Liver (tissue), 9 donors: ENCODE data around the gene DCC. TPM values are rescaled to one million over a fixed set of nuclear protein-coding genes. Genes with fewer than 3 reads are reported as not detected.
"Not testable (repeated sequence)": the region's sequence is repeated elsewhere in the genome, so short reads cannot be mapped to it uniquely, and the experiment has no call there.

ENCODE experiments used
- DNase-seq: peaks from one replicate; pipeline ENCODE4 v3.0.0-alpha.2; 2017; ENCODE audit warnings: low spot score
- H3K27ac ChIP-seq, 2 donors: one replicate each; pipeline ENCODE4 v1.7.0; 2013; ENCODE audit warnings: inconsistent platforms in 2 of 2, low read length in 2 of 2, control low read depth in 1 of 2, low read depth in 1 of 2, mild to moderate bottlenecking in 1 of 2
- H3K27me3 ChIP-seq, 4 donors: one replicate each; pipeline versions ENCODE4 v1.6.1 to v1.7.0; 2013; ENCODE audit warnings: low read length in 3 of 4, inconsistent platforms in 1 of 4, mild to moderate bottlenecking in 1 of 4, moderate library complexity in 1 of 4; ENCODE audit not compliant: control insufficient read depth in 4 of 4, insufficient read depth in 4 of 4
- H3K36me3 ChIP-seq, 4 donors: one replicate each; pipeline versions ENCODE4 v1.6.1 to v1.7.0; 2013; ENCODE audit warnings: low read length in 3 of 4, mild to moderate bottlenecking in 3 of 4, low read depth in 1 of 4, moderate library complexity in 1 of 4; ENCODE audit not compliant: control insufficient read depth in 4 of 4, insufficient read depth in 3 of 4
- H3K4me1 ChIP-seq, 4 donors: one replicate each; pipeline versions ENCODE4 v1.6.1 to v1.7.0; 2013; ENCODE audit warnings: low read length in 3 of 4, mild to moderate bottlenecking in 3 of 4, moderate library complexity in 1 of 4; ENCODE audit not compliant: control insufficient read depth in 4 of 4, insufficient read depth in 4 of 4
- H3K4me3 ChIP-seq, 3 donors: one replicate each; pipeline versions ENCODE4 v1.6.1 to v1.7.0; 2013; ENCODE audit warnings: low read length in 3 of 3, control low read depth in 1 of 3, low read depth in 1 of 3, mild to moderate bottlenecking in 1 of 3
- H3K9ac ChIP-seq, 2 donors: one replicate each; pipeline ENCODE4 v1.7.0; 2013; ENCODE audit warnings: low read length in 2 of 2, mild to moderate bottlenecking in 2 of 2, moderate library complexity in 2 of 2, control low read depth in 1 of 2, low read depth in 1 of 2
- H3K9me3 ChIP-seq, 4 donors: one replicate each; pipeline versions ENCODE4 v1.6.1 to v1.7.0; 2013; ENCODE audit warnings: low read length in 3 of 4; ENCODE audit not compliant: control insufficient read depth in 4 of 4
- CTCF ChIP-seq: fragments of 150-350 bp; IDR thresholded peaks from 2 replicates; pipeline ENCODE4 v1.5.1; 2017; ENCODE audit warnings: improper control_type of control experiment, low read depth, low read length; ENCODE audit not compliant: missing input control
- FOXA1 ChIP-seq: IDR thresholded peaks from 2 replicates; pipeline ENCODE4 v1.6.1; 2016; ENCODE audit warnings: antibody characterized with exemption
- HNF4A ChIP-seq, 2 donors: conservative IDR thresholded peaks; 2 replicates each; pipeline ENCODE4 v1.6.1; 2016; ENCODE audit warnings: antibody characterized with exemption in 2 of 2, mild to moderate bottlenecking in 2 of 2
- HNF4G ChIP-seq: IDR thresholded peaks from 2 replicates; pipeline ENCODE4 v1.6.1; 2016; ENCODE audit warnings: antibody characterized with exemption
- JUND ChIP-seq, 2 donors: IDR thresholded peaks; 2 replicates each; pipeline ENCODE4 v1.6.1; 2016; ENCODE audit warnings: antibody characterized with exemption in 2 of 2
- MAX ChIP-seq: IDR thresholded peaks from 2 replicates; pipeline ENCODE4 v1.6.1; 2016; ENCODE audit warnings: antibody characterized with exemption
- NR2F2 ChIP-seq: IDR thresholded peaks from 2 replicates; pipeline ENCODE4 v1.6.1; 2016; ENCODE audit warnings: antibody characterized with exemption
- RAD21 ChIP-seq, 2 donors: IDR thresholded peaks; 2 replicates each; pipeline ENCODE4 v1.6.1; 2016; ENCODE audit warnings: antibody characterized with exemption in 2 of 2, mild to moderate bottlenecking in 2 of 2
- RXRA ChIP-seq, 2 donors: IDR thresholded peaks; 2 replicates each; pipeline ENCODE4 v1.6.1; 2017 to 2018; ENCODE audit warnings: antibody characterized with exemption in 2 of 2, mild to moderate bottlenecking in 1 of 2
- SP1 ChIP-seq: IDR thresholded peaks from 2 replicates; pipeline ENCODE4 v1.6.1; 2018; ENCODE audit warnings: antibody characterized with exemption, mild to moderate bottlenecking
- TAF1 ChIP-seq: conservative IDR thresholded peaks from 2 replicates; pipeline ENCODE4 v1.6.1; 2016; ENCODE audit warnings: antibody characterized with exemption, mild to moderate bottlenecking
- YY1 ChIP-seq: IDR thresholded peaks from 2 replicates; pipeline ENCODE4 v1.6.1; 2016; ENCODE audit warnings: antibody characterized with exemption, mild to moderate bottlenecking
- WGBS: extraction: QIAGEN DNeasy Blood & Tissue Kit; methylation state at CpG from one replicate; pipeline ENCODE4 v1.1.7; 2013; 5-methylcytosine and 5-hydroxymethylcytosine counted together
- polyA plus RNA-seq, 2 donors: library from polyadenylated mRNA; stranded (reverse) in 1 of 2; unstranded in 1 of 2; fragments of 200-250 nt in 1 of 2; fragments of >200 nt in 1 of 2; fragmentation: Nextera tagmentation in 1 of 2; extraction: Ambion mirVana in 1 of 2; gene quantifications; one replicate each; pipeline versions ENCODE4 v1.2.1 to v1.2.3, GENCODE V29; 2013 to 2015
- total RNA-seq, 2 donors: library from RNA; depleted of rRNA; stranded (reverse); fragments of >200 nt; gene quantifications; one replicate each; pipeline ENCODE4 v1.2.3, GENCODE V29; 2014
- TF ChIP-seq, protein P1 (sequence below): IDR thresholded peaks from 2 replicates; pipeline ENCODE4 v1.6.1; 2016; ENCODE audit warnings: antibody characterized with exemption, mild to moderate bottlenecking
- TF ChIP-seq, protein P2 (sequence below): IDR thresholded peaks from 2 replicates; pipeline ENCODE4 v1.6.1; 2016; ENCODE audit warnings: antibody characterized with exemption
- donor health status: healthy.
- donor health status: healthy.
- donor health status: healthy.
- donor health status: healthy.
- donor health status: healthy.

The DCC gene
- total and polyA plus RNA-seq, 4 donors = under 0.01 to 0.03 TPM; not detected in 2

- Histone ChIP-seq H3K4me1 (no peaks in the 10 kb centered on the region), H3K9me3 (no peaks in the 10 kb centered on the region), H3K27ac (no peak overlapping the region), H3K36me3 (no peaks in the 10 kb centered on the region), H3K9ac (no peak overlapping the region), H3K4me3 (no peak overlapping the region), H3K27me3 (no peaks in the 10 kb centered on the region)
- no peak for DNase-seq
- TF ChIP-seq, protein P1, sequence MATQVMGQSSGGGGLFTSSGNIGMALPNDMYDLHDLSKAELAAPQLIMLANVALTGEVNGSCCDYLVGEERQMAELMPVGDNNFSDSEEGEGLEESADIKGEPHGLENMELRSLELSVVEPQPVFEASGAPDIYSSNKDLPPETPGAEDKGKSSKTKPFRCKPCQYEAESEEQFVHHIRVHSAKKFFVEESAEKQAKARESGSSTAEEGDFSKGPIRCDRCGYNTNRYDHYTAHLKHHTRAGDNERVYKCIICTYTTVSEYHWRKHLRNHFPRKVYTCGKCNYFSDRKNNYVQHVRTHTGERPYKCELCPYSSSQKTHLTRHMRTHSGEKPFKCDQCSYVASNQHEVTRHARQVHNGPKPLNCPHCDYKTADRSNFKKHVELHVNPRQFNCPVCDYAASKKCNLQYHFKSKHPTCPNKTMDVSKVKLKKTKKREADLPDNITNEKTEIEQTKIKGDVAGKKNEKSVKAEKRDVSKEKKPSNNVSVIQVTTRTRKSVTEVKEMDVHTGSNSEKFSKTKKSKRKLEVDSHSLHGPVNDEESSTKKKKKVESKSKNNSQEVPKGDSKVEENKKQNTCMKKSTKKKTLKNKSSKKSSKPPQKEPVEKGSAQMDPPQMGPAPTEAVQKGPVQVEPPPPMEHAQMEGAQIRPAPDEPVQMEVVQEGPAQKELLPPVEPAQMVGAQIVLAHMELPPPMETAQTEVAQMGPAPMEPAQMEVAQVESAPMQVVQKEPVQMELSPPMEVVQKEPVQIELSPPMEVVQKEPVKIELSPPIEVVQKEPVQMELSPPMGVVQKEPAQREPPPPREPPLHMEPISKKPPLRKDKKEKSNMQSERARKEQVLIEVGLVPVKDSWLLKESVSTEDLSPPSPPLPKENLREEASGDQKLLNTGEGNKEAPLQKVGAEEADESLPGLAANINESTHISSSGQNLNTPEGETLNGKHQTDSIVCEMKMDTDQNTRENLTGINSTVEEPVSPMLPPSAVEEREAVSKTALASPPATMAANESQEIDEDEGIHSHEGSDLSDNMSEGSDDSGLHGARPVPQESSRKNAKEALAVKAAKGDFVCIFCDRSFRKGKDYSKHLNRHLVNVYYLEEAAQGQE = no peak
- no peak for TF ChIP-seq HNF4A (conservative IDR thresholded peaks at IDR 0.05)
- TF ChIP-seq JUND (IDR thresholded peaks at IDR 0.05) = no peak
- TF ChIP-seq MAX = no peak
- TF ChIP-seq TAF1 = no peak
- no peak for TF ChIP-seq YY1
- WGBS = 58% methylated on average over 3 of the region's 3 CpGs
These were observed 1168.5 kb downstream of the DCC start for GRCh38 chr18:53508529-53508928.

- no peaks in the 10 kb centered on the region for H3K27me3 ChIP-seq
- DNase-seq = no peak
- H3K9me3 ChIP-seq = no peaks in the 10 kb centered on the region
- H3K4me1 ChIP-seq = no peaks in the 10 kb centered on the region
- no peak overlapping the region for H3K9ac ChIP-seq
- H3K27ac ChIP-seq = no peak overlapping the region
- WGBS = 67% methylated on average over 2 of the region's 2 CpGs
- TF ChIP-seq CTCF (no peak), RXRA (IDR thresholded peaks at IDR 0.05) (no peak), HNF4A (conservative IDR thresholded peaks at IDR 0.05) (no peak), YY1 (no peak), MAX (no peak), FOXA1 (no peak), NR2F2 (no peak), SP1 (no peak), JUND (IDR thresholded peaks at IDR 0.05) (no peak), HNF4G (no peak), RAD21 (IDR thresholded peaks at IDR 0.05) (no peak)
- TF ChIP-seq, protein P1 = no peak
- TF ChIP-seq, protein P2, sequence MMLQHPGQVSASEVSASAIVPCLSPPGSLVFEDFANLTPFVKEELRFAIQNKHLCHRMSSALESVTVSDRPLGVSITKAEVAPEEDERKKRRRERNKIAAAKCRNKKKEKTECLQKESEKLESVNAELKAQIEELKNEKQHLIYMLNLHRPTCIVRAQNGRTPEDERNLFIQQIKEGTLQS = no peak
- H3K4me3 ChIP-seq = no peak overlapping the region
- no peaks in the 10 kb centered on the region for H3K36me3 ChIP-seq
These were observed 1169.9 kb downstream of the DCC start for GRCh38 chr18:53509886-53510285.

GRCh38 chr18:53511725-53512124 is 1171.7 kb downstream of the DCC start:
- H3K4me3 ChIP-seq, H3K4me1 ChIP-seq, H3K9ac ChIP-seq, H3K9me3 ChIP-seq, H3K27me3 ChIP-seq, H3K27ac ChIP-seq, DNase-seq, H3K36me3 ChIP-seq: not testable (repeated sequence)
- 74% methylated on average over 15 of the region's 15 CpGs for WGBS
